ENCODE results near the gene GAS1. TPM values are rescaled to one million over a fixed set of nuclear protein-coding genes. Genes with fewer than 3 reads are reported as not detected.

GAS1 gene
- total RNA-seq, 1 experiment from 2014 or later, result not detected

- intact Hi-C loops (cut with micrococcal nuclease), result no loop called here
- Histone ChIP-seq H3K36me3 (ENCODE audit: low read depth, low read length) (no peaks in the 10 kb centered on the region), H3K27ac (ENCODE audit: low read length) (no peak overlapping the region), H3K4me3 (ENCODE audit: low read length) (no peak overlapping the region), H3K27me3 (ENCODE audit: low read length) (peaks cover 4% of the 10 kb centered on the region; the same call in 1 of the 2 replicates), H3K79me2 (ENCODE audit: low read length) (no peaks in the 10 kb centered on the region), H3F3A (ENCODE audit: low read length, unreplicated experiment) (no peaks in the 10 kb centered on the region), H3K9me3 (ENCODE audit: low read length) (no peaks in the 10 kb centered on the region), H3K9ac (ENCODE audit: low read length) (no peak overlapping the region), H3K9me2 (replicated peaks; ENCODE audit: low read length) (no peaks in the 10 kb centered on the region), H3K4me1 (ENCODE audit: insufficient read depth, low read length) (no peaks in the 10 kb centered on the region), H4K20me1 (ENCODE audit: low read length) (no peaks in the 10 kb centered on the region), H3K4me2 (ENCODE audit: low read length) (no peak overlapping the region), H2AFZ (ENCODE audit: low read length) (no peak overlapping the region)
- CTCF ChIA-PET, result no interaction called here
- POLR2A ChIA-PET (ENCODE audit: unreplicated experiment), result no interaction called here
- no peak for TF ChIP-seq EZH2phosphoT487 (IDR thresholded peaks at IDR 0.05; ENCODE audit: borderline replicate concordance, low read length)
- ATAC-seq (no peak), DNase-seq (no peak)
- no TSS peak for BruUV-seq (replicated peaks)
Observed at GRCh38 chr9:86926145-86926544, 21.2 kb downstream of the GAS1 start.

GRCh38 chr9:86925686-86926085, 21.6 kb downstream of the GAS1 start:
- no TSS peak for BruUV-seq (replicated peaks)
- no peak for ATAC-seq

GRCh38 chr9:86924206-86924605, 23.1 kb downstream of the GAS1 start:
- Histone ChIP-seq H3K79me2 (ENCODE audit: low read length) (no peaks in the 10 kb centered on the region), H4K20me1 (ENCODE audit: low read length) (no peaks in the 10 kb centered on the region), H3K9me3 (ENCODE audit: low read length) (no peaks in the 10 kb centered on the region), H3K4me3 (ENCODE audit: low read length) (no peak overlapping the region), H3K36me3 (ENCODE audit: low read depth, low read length) (no peaks in the 10 kb centered on the region), H3K4me1 (ENCODE audit: insufficient read depth, low read length) (no peaks in the 10 kb centered on the region), H3K9me2 (replicated peaks; ENCODE audit: low read length) (no peaks in the 10 kb centered on the region), H3K4me2 (ENCODE audit: low read length) (no peak overlapping the region), H3K27me3 (ENCODE audit: low read length) (peaks cover 4% of the 10 kb centered on the region; the same call in 1 of the 2 replicates), H3F3A (ENCODE audit: low read length, unreplicated experiment) (no peaks in the 10 kb centered on the region), H3K9ac (ENCODE audit: low read length) (no peak overlapping the region), H2AFZ (ENCODE audit: low read length) (no peak overlapping the region), H3K27ac (ENCODE audit: low read length) (no peak overlapping the region)
- TF ChIP-seq EZH2 (IDR thresholded peaks at IDR 0.05; ENCODE audit: low read length, unreplicated experiment), result no peak
- TF ChIP-seq EZH2phosphoT487 (IDR thresholded peaks at IDR 0.05; ENCODE audit: borderline replicate concordance, low read length), result no peak
- no peak for TF ChIP-seq CTCF (conservative IDR thresholded peaks at IDR 0.05; ENCODE audit: low read depth, low read length)
- intact Hi-C loops (cut with micrococcal nuclease), result no loop called here
- ChIA-PET POLR2A (ENCODE audit: unreplicated experiment) (no interaction called here), CTCF (no interaction called here)
- BruUV-seq (replicated peaks), result no TSS peak
- ATAC-seq (no peak), DNase-seq (no peak)

More at GRCh38 chr9:86925686-86926085, 21.6 kb downstream of the GAS1 start:
- no peaks in the 10 kb centered on the region for H3K4me1 ChIP-seq (ENCODE audit: insufficient read depth, low read length)
- H3K4me2 ChIP-seq (ENCODE audit: low read length), result no peak overlapping the region
- no peak overlapping the region for H3K27ac ChIP-seq (ENCODE audit: low read length)
- TF ChIP-seq EZH2phosphoT487 (IDR thresholded peaks at IDR 0.05; ENCODE audit: borderline replicate concordance, low read length), result no peak
- TF ChIP-seq EZH2 (IDR thresholded peaks at IDR 0.05; ENCODE audit: low read length, unreplicated experiment), result no peak
- no peaks in the 10 kb centered on the region for H3K36me3 ChIP-seq (ENCODE audit: low read depth, low read length)
- H3K9me2 ChIP-seq (replicated peaks; ENCODE audit: low read length), result no peaks in the 10 kb centered on the region
- no peaks in the 10 kb centered on the region for H3K9me3 ChIP-seq (ENCODE audit: low read length)
- H3K79me2 ChIP-seq (ENCODE audit: low read length), result no peaks in the 10 kb centered on the region
- H2AFZ ChIP-seq (ENCODE audit: low read length), result no peak overlapping the region
- no peak overlapping the region for H3K9ac ChIP-seq (ENCODE audit: low read length)
- no peaks in the 10 kb centered on the region for H4K20me1 ChIP-seq (ENCODE audit: low read length)
- POLR2A ChIA-PET (ENCODE audit: unreplicated experiment), result no interaction called here
- H3K4me3 ChIP-seq (ENCODE audit: low read length), result no peak overlapping the region
- no peak for DNase-seq
- intact Hi-C loops (cut with micrococcal nuclease), result no loop called here
- no peaks in the 10 kb centered on the region for H3F3A ChIP-seq (ENCODE audit: low read length, unreplicated experiment)
- CTCF ChIA-PET, result no interaction called here
- H3K27me3 ChIP-seq (ENCODE audit: low read length), result peaks cover 4% of the 10 kb centered on the region; the same call in 1 of the 2 replicates

All from PC-3 (cell line).